GM18517 (cell line): Measurements from ENCODE around the gene SMIM11.
"Not testable (repeated sequence)": the region's sequence is repeated elsewhere in the genome, so short reads cannot be mapped to it uniquely, and the experiment has no call there.

Experiments used
- ATAC-seq: cut with Tn5 transposase; IDR thresholded peaks from one replicate; pipeline ENCODE4 v1.9.1; 2021; ENCODE audit warnings: mild to moderate bottlenecking, moderate library complexity; ENCODE audit not compliant: unreplicated experiment

Gene SMIM11

GRCh38 chr21:34354836-34355235 is 20.5 kb upstream of the SMIM11 start:
- ATAC-seq: no peak

- no peak for ATAC-seq
These were observed 19.7 kb upstream of the SMIM11 start for GRCh38 chr21:34355570-34355969.

- ATAC-seq: no peak
These were observed 17.4 kb upstream of the SMIM11 start for GRCh38 chr21:34357889-34358288.

- ATAC-seq: no peak
These were observed 16.4 kb upstream of the SMIM11 start for GRCh38 chr21:34358866-34359265.

- no peak for ATAC-seq
These were observed 14.6 kb upstream of the SMIM11 start for GRCh38 chr21:34360488-34361241.

GRCh38 chr21:34362136-34362444 is 13.2 kb upstream of the SMIM11 start:
- ATAC-seq: no peak

GRCh38 chr21:34362670-34363069 is 12.6 kb upstream of the SMIM11 start:
- ATAC-seq: no peak

GRCh38 chr21:34363733-34364132 is 11.6 kb upstream of the SMIM11 start, which contains the start of gene KCNE2:
Gene KCNE2, plus strand, starts transcription at chr21:34364006. Its CDS starts 6,473 bp downstream, at chr21:34370479.
- ATAC-seq: no peak

- no peak for ATAC-seq
These were observed 10.4 kb upstream of the SMIM11 start for GRCh38 chr21:34364921-34365320.

GRCh38 chr21:34365809-34366208 is 9.5 kb upstream of the SMIM11 start:
- no peak for ATAC-seq

GRCh38 chr21:34367320-34367935 is 7.9 kb upstream of the SMIM11 start:
- ATAC-seq: no peak

- no peak for ATAC-seq
These were observed 5.6 kb upstream of the SMIM11 start for GRCh38 chr21:34369741-34370140.

- ATAC-seq: no peak
These were observed 3.0 kb upstream of the SMIM11 start for GRCh38 chr21:34372321-34372720.

GRCh38 chr21:34374462-34374861 is 845 bp upstream of the SMIM11 start:
- not testable (repeated sequence) for ATAC-seq

- peak; percentile 47 for ATAC-seq
These were observed 289 bp downstream of the SMIM11 start for GRCh38 chr21:34375619-34375972.

- not testable (repeated sequence) for ATAC-seq
These were observed 7.8 kb downstream of the SMIM11 start for GRCh38 chr21:34383138-34383537.

- peak; percentile 99 for ATAC-seq
These were observed 8.6 kb downstream of the SMIM11 start for GRCh38 chr21:34383724-34384415.

- ATAC-seq: not testable (repeated sequence)
These were observed 25.2 kb downstream of the SMIM11 start for GRCh38 chr21:34400522-34400921.

- ATAC-seq: not testable (repeated sequence)
These were observed 29.4 kb downstream of the SMIM11 start for GRCh38 chr21:34404742-34405141.

- not testable (repeated sequence) for ATAC-seq
These were observed 30.4 kb downstream of the SMIM11 start for GRCh38 chr21:34405686-34406085.

GRCh38 chr21:34406102-34406501 is 30.8 kb downstream of the SMIM11 start:
- not testable (repeated sequence) for ATAC-seq

- ATAC-seq: not testable (repeated sequence)
These were observed 31.4 kb downstream of the SMIM11 start for GRCh38 chr21:34406676-34407075.
